Measurements from ENCODE around the gene C11orf91.

GRCh38 chr11:33649944-33650343 is 50.7 kb downstream of the C11orf91 start:
- TF ChIP-seq RXRA (IDR thresholded peaks at IDR 0.05) (no peak), JUND (IDR thresholded peaks at IDR 0.05) (no peak), TAF1 (conservative IDR thresholded peaks at IDR 0.05) (no peak), ATF3 (IDR thresholded peaks at IDR 0.05) (no peak), GABPA (IDR thresholded peaks at IDR 0.05 in 1 of 2, conservative IDR thresholded peaks at IDR 0.05 in 1 of 2) (no peak), SP1 (IDR thresholded peaks at IDR 0.05) (no peak), YY1 (IDR thresholded peaks at IDR 0.05) (no peak)
- TF ChIP-seq, protein P1, sequence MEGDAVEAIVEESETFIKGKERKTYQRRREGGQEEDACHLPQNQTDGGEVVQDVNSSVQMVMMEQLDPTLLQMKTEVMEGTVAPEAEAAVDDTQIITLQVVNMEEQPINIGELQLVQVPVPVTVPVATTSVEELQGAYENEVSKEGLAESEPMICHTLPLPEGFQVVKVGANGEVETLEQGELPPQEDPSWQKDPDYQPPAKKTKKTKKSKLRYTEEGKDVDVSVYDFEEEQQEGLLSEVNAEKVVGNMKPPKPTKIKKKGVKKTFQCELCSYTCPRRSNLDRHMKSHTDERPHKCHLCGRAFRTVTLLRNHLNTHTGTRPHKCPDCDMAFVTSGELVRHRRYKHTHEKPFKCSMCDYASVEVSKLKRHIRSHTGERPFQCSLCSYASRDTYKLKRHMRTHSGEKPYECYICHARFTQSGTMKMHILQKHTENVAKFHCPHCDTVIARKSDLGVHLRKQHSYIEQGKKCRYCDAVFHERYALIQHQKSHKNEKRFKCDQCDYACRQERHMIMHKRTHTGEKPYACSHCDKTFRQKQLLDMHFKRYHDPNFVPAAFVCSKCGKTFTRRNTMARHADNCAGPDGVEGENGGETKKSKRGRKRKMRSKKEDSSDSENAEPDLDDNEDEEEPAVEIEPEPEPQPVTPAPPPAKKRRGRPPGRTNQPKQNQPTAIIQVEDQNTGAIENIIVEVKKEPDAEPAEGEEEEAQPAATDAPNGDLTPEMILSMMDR (IDR thresholded peaks at IDR 0.05; ENCODE audit: low read depth, low read length, missing input control) = no peak
- TF ChIP-seq, protein P2, sequence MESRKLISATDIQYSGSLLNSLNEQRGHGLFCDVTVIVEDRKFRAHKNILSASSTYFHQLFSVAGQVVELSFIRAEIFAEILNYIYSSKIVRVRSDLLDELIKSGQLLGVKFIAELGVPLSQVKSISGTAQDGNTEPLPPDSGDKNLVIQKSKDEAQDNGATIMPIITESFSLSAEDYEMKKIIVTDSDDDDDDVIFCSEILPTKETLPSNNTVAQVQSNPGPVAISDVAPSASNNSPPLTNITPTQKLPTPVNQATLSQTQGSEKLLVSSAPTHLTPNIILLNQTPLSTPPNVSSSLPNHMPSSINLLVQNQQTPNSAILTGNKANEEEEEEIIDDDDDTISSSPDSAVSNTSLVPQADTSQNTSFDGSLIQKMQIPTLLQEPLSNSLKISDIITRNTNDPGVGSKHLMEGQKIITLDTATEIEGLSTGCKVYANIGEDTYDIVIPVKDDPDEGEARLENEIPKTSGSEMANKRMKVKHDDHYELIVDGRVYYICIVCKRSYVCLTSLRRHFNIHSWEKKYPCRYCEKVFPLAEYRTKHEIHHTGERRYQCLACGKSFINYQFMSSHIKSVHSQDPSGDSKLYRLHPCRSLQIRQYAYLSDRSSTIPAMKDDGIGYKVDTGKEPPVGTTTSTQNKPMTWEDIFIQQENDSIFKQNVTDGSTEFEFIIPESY (IDR thresholded peaks at IDR 0.05) = no peak
- TF ChIP-seq, protein P3, sequence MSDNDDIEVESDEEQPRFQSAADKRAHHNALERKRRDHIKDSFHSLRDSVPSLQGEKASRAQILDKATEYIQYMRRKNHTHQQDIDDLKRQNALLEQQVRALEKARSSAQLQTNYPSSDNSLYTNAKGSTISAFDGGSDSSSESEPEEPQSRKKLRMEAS (IDR thresholded peaks at IDR 0.05) = no peak

Data from liver (tissue), 3 donors.